GM11168 (cell line): ENCODE measurements around the gene CACNA1D.
"Not testable (repeated sequence)": the region's sequence is repeated elsewhere in the genome, so short reads cannot be mapped to it uniquely, and the experiment has no call there.

Source experiments
- in situ Hi-C: fragments of 300-500 bp; cut with MboI; formaldehyde crosslinking; loops from one replicate; pipeline ENCODE4 v1.12.0; 2022; ENCODE audit warnings: low sequenced_read_pairs; ENCODE audit not compliant: unreplicated experiment

CACNA1D gene

GRCh38 chr3:53570081-53570480, 75.7 kb downstream of the CACNA1D start:
- in situ Hi-C loops: no loop called here

DNA sequence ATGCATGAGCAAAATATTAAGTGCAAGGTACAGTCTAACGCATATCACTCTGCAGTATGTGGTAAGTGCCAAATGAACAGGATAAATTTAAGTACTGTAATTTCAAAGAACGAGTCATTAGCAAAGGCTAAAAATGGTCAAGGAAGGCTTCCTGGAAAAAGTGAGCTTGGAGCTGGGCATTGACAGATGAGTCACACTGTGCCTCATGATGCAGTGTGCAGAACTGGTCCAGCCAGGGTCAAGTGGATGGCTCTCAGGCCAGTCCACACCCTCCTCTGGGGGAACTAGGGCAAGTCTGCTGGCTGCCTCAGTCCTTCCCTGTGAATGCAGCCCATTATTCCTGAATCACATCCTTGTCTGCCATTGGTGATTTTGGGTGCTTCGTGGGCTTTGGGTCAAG, 76.3 kb downstream of the CACNA1D start:
- in situ Hi-C loops: no loop called here

DNA sequence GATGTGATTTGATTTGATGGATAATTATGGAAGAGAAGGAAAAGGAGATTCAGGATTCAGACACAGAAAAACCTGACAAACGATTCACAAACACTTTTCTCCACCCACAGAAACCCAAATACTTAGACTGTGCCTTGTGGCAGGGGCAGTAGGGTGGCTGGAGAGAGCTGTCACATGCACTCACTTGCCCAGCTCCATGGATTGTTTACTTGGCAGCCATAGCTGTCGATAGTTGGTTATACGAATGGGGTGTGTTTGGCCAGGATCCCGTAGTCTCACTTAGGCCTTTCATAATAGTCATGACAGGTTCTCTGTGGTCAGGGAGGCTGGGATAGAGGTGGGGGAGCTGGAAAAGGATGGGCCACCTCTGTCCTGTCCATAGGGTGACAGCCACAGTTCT, 76.9 kb downstream of the CACNA1D start:
- in situ Hi-C loops: no loop called here

DNA sequence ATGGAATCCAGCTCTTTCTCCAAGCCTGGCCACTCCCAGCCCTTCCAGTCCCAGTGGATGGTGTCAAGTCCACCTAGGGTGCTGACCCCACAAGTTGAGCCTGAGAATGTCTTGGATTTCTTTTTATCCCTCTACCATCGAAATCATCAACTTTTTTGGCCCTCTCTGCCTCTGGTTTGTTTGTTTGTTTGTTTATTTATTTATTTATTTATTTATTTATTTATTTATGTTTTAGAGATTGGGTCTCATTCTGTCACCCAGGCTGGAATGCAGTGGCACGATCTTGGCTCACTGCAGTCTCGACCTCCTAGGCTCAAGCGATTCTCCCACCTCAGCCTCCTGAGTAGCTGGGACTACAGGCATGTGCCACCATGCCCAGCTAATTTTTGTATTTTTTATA, 77.8 kb downstream of the CACNA1D start:
- in situ Hi-C loops: not testable (repeated sequence)

DNA sequence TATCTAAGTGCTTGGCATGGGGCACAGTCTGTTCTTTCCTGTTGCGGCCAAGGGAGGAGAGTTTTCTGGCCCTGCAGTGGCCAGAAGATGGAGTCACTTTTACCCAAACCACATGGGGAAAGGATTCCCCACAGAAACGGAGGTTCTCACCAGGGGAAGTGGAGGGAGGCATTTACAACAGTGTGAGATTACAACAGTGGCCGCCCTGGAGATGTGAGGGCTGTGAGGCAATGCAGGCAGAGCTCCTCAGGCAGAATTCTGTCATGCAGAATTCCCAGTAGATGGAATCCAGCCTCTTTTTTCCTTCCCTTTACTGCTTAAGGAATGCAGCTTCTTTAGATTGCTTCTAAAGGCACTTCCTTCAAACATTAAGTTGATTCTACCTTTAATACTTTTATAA, 83.1 kb downstream of the CACNA1D start:
- in situ Hi-C loops: no loop called here

GRCh38 chr3:53579636-53580035, 85.2 kb downstream of the CACNA1D start:
- in situ Hi-C loops: no loop called here

- in situ Hi-C loops: no loop called here
Measured at GRCh38 chr3:53581671-53582070, 87.3 kb downstream of the CACNA1D start.

GRCh38 chr3:53583161-53583690, 88.8 kb downstream of the CACNA1D start:
- in situ Hi-C loops: no loop called here

- in situ Hi-C loops: no loop called here
Measured at GRCh38 chr3:53585049-53585448, 90.6 kb downstream of the CACNA1D start.

DNA sequence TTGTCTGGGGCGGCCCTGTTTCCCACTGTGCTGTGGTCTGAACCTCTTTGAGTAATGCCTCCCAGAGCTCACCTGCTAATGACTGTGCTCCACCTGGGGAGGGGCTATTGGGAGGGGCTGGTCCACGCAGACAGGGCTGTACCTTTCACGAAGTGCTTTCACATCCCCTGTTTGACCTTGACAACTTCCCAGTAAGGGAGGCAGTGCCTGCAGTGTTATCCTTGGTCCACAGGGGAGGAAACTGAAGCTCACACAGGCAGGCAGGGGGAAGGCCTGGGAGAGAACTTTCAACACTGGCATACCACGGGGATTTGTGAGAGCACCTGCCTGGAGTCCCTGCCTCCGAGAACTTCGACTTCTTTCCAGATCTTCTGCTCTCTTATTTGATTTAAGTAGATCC, 91.2 kb downstream of the CACNA1D start:
- in situ Hi-C loops: no loop called here

DNA sequence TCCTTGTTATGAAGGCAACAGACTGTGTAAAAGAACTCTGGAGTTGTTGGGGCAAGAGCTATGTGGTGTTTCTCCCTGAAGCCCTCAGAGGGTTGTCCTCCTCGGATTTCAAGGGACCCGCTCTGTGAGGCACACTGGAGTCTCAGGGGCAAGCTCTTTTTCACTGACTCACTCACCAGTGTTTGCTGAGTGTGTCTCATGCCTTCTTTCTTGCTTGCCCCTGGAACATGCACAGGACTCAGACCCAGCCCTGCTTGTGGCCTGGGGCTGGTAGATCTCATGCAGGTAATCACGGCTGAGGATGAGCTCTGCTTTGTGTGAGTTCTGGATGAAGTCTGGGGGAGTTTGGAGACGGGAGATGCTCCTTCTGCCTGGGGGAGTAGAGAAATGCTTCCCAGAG, 93.7 kb downstream of the CACNA1D start:
- in situ Hi-C loops: no loop called here

GRCh38 chr3:53589201-53589600, 94.8 kb downstream of the CACNA1D start:
- in situ Hi-C loops: no loop called here

DNA sequence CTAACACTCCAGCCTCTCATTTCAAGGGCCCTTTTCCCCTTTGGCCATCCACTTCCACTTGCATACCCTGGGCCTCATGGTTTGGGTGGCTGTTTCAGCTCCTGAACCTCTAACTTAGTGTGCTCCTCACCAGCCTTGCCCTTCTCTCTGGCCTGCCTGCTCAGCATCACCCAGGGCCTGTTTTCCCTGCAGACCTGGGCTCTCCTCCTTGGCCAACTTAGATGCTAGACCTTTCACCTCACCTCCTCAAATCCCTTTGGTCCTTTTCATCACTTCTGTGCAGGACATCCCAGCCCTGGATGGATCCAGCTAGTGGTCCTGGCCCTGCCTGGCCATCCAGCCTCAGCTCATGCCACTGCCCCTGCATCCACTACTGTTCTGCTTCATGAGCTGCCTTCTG, 95.4 kb downstream of the CACNA1D start:
- in situ Hi-C loops: no loop called here

- in situ Hi-C loops: no loop called here
Measured at GRCh38 chr3:53590606-53591005, 96.2 kb downstream of the CACNA1D start.

GRCh38 chr3:53591646-53592045, 97.2 kb downstream of the CACNA1D start:
- in situ Hi-C loops: no loop called here

GRCh38 chr3:53592862-53593261, 98.5 kb downstream of the CACNA1D start:
- in situ Hi-C loops: no loop called here

DNA sequence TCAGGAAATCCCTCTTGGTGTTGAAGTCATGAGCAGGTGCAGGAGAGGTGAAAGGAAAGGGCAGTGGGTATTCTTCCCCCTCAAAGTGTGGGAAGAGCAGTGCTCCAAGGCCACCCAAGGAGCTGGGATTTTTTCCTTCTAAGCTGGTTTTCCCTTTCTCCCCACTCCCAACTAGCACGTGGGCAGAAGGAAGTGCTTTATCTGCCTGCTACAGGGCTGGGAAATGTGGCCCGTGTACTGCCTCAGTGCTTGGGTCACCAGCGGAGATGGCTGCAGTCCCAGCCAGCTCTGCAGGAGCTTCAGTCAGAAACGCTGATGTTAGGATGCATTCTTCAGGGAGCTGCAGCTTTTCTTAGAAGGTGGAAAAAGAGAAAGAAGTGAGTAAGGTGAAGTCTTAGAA, 99.2 kb downstream of the CACNA1D start:
- in situ Hi-C loops: no loop called here

- in situ Hi-C loops: no loop called here
Measured at GRCh38 chr3:53594276-53594675, 99.9 kb downstream of the CACNA1D start.

DNA sequence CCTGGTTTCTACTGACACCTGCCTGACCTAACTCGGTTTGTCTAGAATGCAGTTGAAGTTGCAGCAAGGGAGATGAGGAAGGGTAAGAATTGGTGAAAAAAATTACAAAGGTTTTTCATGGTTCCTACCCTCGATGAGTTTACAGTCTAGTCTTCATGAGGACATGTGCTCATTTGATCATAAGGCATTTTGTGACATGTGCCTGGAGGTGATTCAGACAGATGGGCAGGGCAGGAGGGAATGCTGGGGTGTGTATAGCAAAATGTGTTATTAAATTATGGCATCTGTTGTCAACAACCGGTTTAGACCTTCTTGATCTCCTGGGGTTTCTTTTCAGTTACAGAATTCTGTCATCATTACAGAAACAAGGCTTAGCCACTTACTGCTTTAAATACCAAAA, 101.2 kb downstream of the CACNA1D start:
- in situ Hi-C loops: no loop called here

GRCh38 chr3:53597136-53597915, 102.9 kb downstream of the CACNA1D start:
- in situ Hi-C loops: no loop called here

GRCh38 chr3:53599771-53600170, 105.4 kb downstream of the CACNA1D start:
- in situ Hi-C loops: no loop called here

DNA sequence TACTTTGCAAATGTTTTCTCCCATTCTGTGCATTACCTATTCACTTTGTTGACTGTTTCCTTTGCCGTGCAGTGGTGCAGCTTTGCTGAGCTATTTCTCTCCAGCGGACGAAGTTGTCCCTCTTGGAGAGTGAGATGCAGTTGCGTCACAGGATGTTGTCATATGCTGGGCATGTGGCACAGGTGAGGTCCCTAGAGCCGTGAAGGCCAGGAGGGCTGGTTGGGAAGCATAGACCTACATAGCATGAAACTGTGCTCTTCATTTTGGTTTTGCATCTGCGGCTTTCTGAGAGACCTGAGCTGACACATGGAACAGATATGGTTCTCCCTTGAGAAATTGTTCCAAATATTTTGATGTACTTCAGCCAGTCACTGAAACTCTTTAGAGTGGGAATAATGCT, 108.5 kb downstream of the CACNA1D start:
- in situ Hi-C loops: no loop called here
